Pancreas (tissue), 10 donors: ENCODE measurements around the gene CRCP. TPM values are rescaled to one million over a fixed set of nuclear protein-coding genes. Genes with fewer than 3 reads are reported as not detected.
"Not testable (repeated sequence)": the region's sequence is repeated elsewhere in the genome, so short reads cannot be mapped to it uniquely, and the experiment has no call there.

Experiments
- ATAC-seq, 4 donors: fragments of 200-7000 bp; cut with Tn5 transposase; one replicate each; pipeline versions ENCODE4 v1.8.0 to v1.9.1; 2020; ENCODE audit warnings: mild to moderate bottlenecking in 4 of 4, moderate library complexity in 4 of 4
- DNase-seq, 6 donors: peaks; one replicate each; pipeline ENCODE4 v3.0.0-alpha.2; 2020
- FAIRE-seq: peaks from 2 replicates; lab custom pipeline; 2012; peaks lifted over from hg19 to GRCh38; lab: Jason Lieb, UNC
- H3K27ac ChIP-seq, 4 donors: fragments of 200-600 bp; sonication (generic); 1 replicate in 3 of 4; 2 replicates in 1 of 4; pipeline versions ENCODE4 v1.5.0 to v1.8.0; 2020
- H3K27me3 ChIP-seq, 4 donors: fragments of 200-600 bp; one replicate each; pipeline ENCODE4 v1.8.0; 2021
- H3K36me3 ChIP-seq, 3 donors: fragments of 200-600 bp; sonication (generic) in 1 of 3; one replicate each; pipeline versions ENCODE4 v1.5.0 to v1.8.0; 2020 to 2021
- H3K4me1 ChIP-seq, 3 donors: fragments of 200-600 bp; one replicate each; pipeline ENCODE4 v1.8.0; 2021
- H3K4me3 ChIP-seq, 4 donors: fragments of 200-600 bp; sonication (generic) in 2 of 4; one replicate each; pipeline versions ENCODE4 v1.5.0 to v1.8.0; 2020 to 2021
- H3K9me3 ChIP-seq, 4 donors: fragments of 200-600 bp; one replicate each; pipeline ENCODE4 v1.8.0; 2021
- WGBS, 2 donors: extraction: QIAGEN DNeasy Blood & Tissue Kit; methylation state at CpG; one replicate each; pipeline ENCODE4 v1.1.7; 2013; 5-methylcytosine and 5-hydroxymethylcytosine counted together
- intact Hi-C, 3 donors: fragments of 100-400 bp; cut with DNase I; formaldehyde crosslinking; loops; one replicate each; pipeline versions ENCODE4 v1.11.1 to v1.14.2; 2022
- polyA plus RNA-seq, 2 donors: library from polyadenylated mRNA; stranded (reverse); fragments of 200-250 nt; gene quantifications; one replicate each; pipeline ENCODE4 v1.2.3, GENCODE V29; 2013
- total RNA-seq, 6 donors: library from RNA; stranded (reverse); fragmentation: NEBNext Ultra II Directional in 4 of 6; extraction: Animal tissue kit (Norgen Biotek cat#: 25700) in 4 of 6; gene quantifications; one replicate each; pipeline versions ENCODE4 v1.2.1 to v1.2.4, GENCODE V29; 2021 to 2023
- TF ChIP-seq, protein P1 (sequence below), 4 donors: fragments of 200-600 bp; sonication (generic) in 3 of 4; IDR thresholded peaks; one replicate each; pipeline versions ENCODE4 v1.5.0 to v1.8.0; 2021; ENCODE audit warnings: antibody characterized with exemption in 4 of 4
- donor health status: healthy with polysubstance abuse.
- donor health status: DM: no; HTN: no; CAD: no; lungs with moderate emphysema.
- donor health status: DM: no; HTN: no; CAD: no.
- donor health status: control.
- donor health status: control.
- donor health status: Bipolar disorder and iron deficiency.
- donor health status: DM: yes; HTN: yes; CAD: no.
- donor health status: DM: no; HTN: no; CAD: no.
- donor health status: DM: no; HTN: no; CAD: no.
- donor health status: DM: yes; HTN: yes; CAD: no.

CRCP gene
- total and polyA plus RNA-seq, 8 donors = 12.9 to 28.2 (median 18.7) TPM

DNA sequence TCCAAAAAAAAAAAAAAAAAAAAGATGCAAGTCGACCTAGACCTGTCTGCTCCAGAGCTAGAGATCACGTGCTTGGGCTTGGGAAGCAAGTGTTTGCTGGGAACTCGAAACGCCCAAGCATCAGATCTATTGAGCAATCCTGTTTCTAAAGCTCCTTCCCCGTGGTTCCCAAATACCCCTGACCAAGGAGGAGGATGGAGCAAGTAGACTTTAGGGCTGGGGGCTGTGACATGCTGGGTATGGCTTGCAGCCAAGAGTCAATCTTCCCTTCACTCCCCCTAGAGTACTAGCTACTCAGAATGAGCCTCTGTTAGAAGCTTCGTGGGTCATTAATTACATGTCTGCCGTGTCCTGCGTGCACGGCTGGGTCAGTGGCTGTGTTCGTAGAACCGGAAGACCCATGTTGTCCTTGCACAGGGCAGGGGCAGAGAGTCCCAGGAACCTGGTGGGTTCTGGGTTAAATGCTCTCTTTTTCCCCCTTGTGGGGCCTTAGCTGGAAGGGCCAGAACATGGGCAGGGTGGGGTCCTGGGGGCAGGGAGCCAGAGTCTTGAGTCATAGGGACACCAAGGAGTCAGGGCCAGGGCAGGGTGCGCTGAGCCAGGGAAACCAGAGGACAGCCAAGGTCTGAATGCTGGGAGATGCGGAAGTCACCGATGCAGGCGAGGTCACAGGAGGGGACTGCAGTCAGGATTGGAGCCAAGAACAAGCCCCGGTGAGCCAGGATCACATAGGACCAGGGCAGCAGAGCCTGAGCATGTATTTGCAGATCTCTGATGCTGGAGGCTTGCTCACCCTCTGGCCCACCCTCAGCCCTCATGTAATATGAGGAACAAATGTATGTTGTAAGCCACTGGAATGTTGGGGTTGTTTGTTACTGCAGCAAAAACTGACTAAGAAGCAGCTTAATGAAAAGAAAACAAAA, 55.9 kb downstream of the CRCP start:
- peak in 1 of 6 donors; percentile 20 for DNase-seq
- no peaks in the 10 kb centered on the region for H3K4me1 ChIP-seq
- no peak overlapping the region for H3K27ac ChIP-seq

DNA sequence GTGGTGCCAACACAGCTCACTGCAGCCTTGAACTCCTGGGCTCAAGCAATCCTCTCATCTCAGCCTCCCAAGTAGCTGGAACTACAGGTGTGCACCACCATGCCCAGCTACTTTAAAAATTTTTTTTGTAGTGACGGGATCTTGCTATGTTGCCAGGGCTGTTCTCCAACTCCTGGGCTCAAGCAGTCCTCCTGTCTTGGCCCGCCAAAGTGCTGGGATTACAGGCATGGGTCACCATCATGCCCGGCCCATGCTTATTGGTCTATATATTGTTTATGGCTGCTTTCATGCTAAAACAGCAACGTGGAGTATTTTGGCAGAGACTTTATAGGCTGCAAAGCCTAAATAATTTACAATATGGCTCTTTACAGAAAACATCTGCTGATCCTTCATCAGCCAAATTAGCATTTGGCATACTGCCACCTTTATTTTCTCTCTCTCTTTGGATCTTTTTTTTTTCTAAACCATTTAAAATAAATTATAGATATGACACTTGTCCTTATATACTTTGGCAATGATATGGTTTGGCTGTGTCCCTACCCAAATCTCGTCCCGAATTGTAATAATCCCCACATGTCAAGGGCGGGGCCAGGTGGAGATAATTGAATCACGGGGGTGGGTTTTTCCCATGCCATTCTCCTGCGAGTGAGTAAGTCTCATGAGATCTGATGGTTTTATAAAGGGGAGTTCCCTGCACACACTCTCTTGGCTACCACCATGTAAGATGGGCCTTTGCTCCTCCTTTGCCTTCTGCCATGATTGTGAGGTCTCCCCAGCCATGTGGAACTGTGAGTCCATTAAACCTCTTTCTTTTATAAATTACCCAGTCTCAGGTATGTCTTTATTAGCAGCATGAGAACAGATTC, 58.1 kb downstream of the CRCP start:
- DNase-seq, H3K4me1 ChIP-seq, H3K4me3 ChIP-seq, H3K9me3 ChIP-seq, H3K27me3 ChIP-seq, H3K27ac ChIP-seq, intact Hi-C loops, H3K36me3 ChIP-seq, ATAC-seq, FAIRE-seq: not testable (repeated sequence)
- 75 to 82% methylated on average over 9 of the region's 9 CpGs for WGBS, 2 donors

More for the DNA sequence above, 55.9 kb downstream of the CRCP start:
- no peaks in the 10 kb centered on the region for H3K36me3 ChIP-seq
- ATAC-seq = peak in 3 of 4 donors; percentile 56 to 64 (median 64)
- H3K27me3 ChIP-seq = no peaks in the 10 kb centered on the region
- no peak for FAIRE-seq
- 57 to 63% methylated on average over 16 of the region's 16 CpGs for WGBS, 2 donors
- intact Hi-C loops = no loop called here
- H3K4me3 ChIP-seq = no peak overlapping the region
- no peaks in the 10 kb centered on the region for H3K9me3 ChIP-seq
- TF ChIP-seq, protein P1, sequence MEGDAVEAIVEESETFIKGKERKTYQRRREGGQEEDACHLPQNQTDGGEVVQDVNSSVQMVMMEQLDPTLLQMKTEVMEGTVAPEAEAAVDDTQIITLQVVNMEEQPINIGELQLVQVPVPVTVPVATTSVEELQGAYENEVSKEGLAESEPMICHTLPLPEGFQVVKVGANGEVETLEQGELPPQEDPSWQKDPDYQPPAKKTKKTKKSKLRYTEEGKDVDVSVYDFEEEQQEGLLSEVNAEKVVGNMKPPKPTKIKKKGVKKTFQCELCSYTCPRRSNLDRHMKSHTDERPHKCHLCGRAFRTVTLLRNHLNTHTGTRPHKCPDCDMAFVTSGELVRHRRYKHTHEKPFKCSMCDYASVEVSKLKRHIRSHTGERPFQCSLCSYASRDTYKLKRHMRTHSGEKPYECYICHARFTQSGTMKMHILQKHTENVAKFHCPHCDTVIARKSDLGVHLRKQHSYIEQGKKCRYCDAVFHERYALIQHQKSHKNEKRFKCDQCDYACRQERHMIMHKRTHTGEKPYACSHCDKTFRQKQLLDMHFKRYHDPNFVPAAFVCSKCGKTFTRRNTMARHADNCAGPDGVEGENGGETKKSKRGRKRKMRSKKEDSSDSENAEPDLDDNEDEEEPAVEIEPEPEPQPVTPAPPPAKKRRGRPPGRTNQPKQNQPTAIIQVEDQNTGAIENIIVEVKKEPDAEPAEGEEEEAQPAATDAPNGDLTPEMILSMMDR (IDR thresholded peaks at IDR 0.05) = no peak

DNA sequence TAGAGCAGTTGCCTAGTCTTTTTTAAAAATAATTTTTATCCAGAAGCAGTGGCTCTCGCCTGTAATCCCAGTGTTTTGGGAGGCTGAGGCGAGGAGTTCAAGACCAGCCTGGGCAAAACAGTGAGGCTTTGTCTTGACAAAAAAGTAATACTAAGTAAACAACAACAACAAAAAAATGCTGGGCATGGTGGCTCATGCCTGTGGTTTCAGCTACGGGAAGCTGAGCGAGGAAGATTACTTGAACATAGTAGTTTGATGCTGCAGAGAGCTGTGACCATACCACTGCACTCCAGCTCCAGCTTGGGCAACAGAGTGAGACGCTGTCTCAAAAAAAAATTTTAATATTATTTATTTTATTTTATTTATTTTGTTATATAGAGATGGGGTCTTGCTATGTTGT, 59.2 kb downstream of the CRCP start:
- intact Hi-C loops = no loop called here
- H3K9me3 ChIP-seq = no peaks in the 10 kb centered on the region
- TF ChIP-seq, protein P1 (IDR thresholded peaks at IDR 0.05) = no peak
- ATAC-seq (no peak), DNase-seq (no peak), FAIRE-seq (no peak)
- 92 to 93% methylated on average over 5 of the region's 5 CpGs for WGBS, 2 donors
- H3K4me3 ChIP-seq = no peak overlapping the region
- H3K27me3 ChIP-seq = no peaks in the 10 kb centered on the region
- H3K4me1 ChIP-seq = no peaks in the 10 kb centered on the region
- H3K27ac ChIP-seq = no peak overlapping the region
- H3K36me3 ChIP-seq = no peaks in the 10 kb centered on the region

DNA sequence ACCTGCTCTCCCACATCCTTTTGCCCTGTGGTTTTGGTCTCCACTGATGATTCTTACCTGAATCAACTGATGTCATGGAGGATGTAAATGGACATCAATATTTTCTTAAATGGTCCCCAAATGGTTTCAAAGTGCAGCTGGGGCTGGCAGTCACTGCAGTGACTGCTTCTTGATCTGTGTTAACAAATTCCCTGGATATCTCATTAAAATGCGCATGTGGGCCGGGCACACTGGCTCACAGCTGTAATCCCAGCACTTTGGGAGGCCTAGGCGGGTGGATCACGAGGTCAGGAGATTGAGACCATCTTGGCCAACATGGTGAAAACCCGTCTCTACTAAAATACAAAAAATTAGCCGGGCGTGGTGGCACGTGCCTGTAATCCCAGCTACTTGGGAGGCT, 60.4 kb downstream of the CRCP start:
- H3K36me3 ChIP-seq, H3K27ac ChIP-seq, H3K4me1 ChIP-seq, H3K27me3 ChIP-seq, intact Hi-C loops, H3K9me3 ChIP-seq, FAIRE-seq, H3K4me3 ChIP-seq, ATAC-seq, DNase-seq: not testable (repeated sequence)
- WGBS, 2 donors = 92 to 93% methylated on average over 8 of the region's 8 CpGs

DNA sequence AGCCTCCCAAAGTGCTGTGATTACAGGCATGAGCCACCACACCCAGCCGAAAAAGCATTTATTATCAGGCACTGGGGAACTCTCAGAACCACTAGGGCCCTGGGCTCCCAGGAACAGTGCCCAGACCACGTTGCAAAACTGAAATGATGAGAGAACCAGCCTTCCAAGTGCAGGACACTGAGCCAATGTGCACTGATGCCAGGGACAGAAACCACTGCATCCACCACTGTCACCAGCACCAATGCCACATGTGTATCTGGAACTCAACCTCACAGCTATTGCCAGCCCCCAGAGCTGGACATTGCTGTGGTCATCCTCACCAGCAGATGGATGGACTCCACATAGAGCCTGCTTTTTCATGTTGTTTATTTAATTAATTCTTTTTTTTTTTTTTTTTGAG, 62.3 kb downstream of the CRCP start:
- no peak for DNase-seq
- H3K36me3 ChIP-seq = no peaks in the 10 kb centered on the region
- no peak overlapping the region for H3K27ac ChIP-seq
- TF ChIP-seq, protein P1 (IDR thresholded peaks at IDR 0.05) = no peak
- intact Hi-C loops = no loop called here
- 63 to 68% methylated on average over 2 of the region's 2 CpGs for whole genome bisulfite sequencing, 2 donors
- H3K27me3 ChIP-seq = no peaks in the 10 kb centered on the region
- H3K4me1 ChIP-seq = no peaks in the 10 kb centered on the region
- ATAC-seq = no peak
- FAIRE-seq = no peak
- H3K9me3 ChIP-seq = no peaks in the 10 kb centered on the region
- H3K4me3 ChIP-seq = no peak overlapping the region
